ENCODE measurements around the gene AGAP9. TPM values are rescaled to one million over a fixed set of nuclear protein-coding genes. Genes with fewer than 3 reads are reported as not detected.

Gene AGAP9
- total and polyA plus RNA-seq, 2 of the 13 experiments (the other 11 are each of a cell fraction or from before 2014, with no cell fraction given): 5.1 to 12.0 TPM

- no peak for TF ChIP-seq HMGXB3 (CRISPR knock-in tag; IDR thresholded peaks at IDR 0.05; ENCODE audit: borderline replicate concordance)
- no peak for TF ChIP-seq ZNF510 (CRISPR knock-in tag; IDR thresholded peaks at IDR 0.05; ENCODE audit: low read depth)
- TF ChIP-seq ZNF605 (CRISPR knock-in tag; IDR thresholded peaks at IDR 0.05): no peak
- no peak for TF ChIP-seq ATF5 (CRISPR knock-in tag; IDR thresholded peaks at IDR 0.05; ENCODE audit: low read depth)
- no peak for TF ChIP-seq NFAT5 (CRISPR knock-in tag; IDR thresholded peaks at IDR 0.05)
- TF ChIP-seq ZNF432 (CRISPR knock-in tag; IDR thresholded peaks at IDR 0.05; ENCODE audit: borderline replicate concordance): no peak
- TF ChIP-seq ZBTB14 (CRISPR knock-in tag; IDR thresholded peaks at IDR 0.05): no peak
- TF ChIP-seq ZBTB10 (CRISPR knock-in tag; IDR thresholded peaks at IDR 0.05; ENCODE audit: borderline replicate concordance): no peak
- no peak for TF ChIP-seq ZNF138 (CRISPR knock-in tag; IDR thresholded peaks at IDR 0.05; ENCODE audit: low read depth)
Measured at GRCh38 chr10:47454780-47455058, 68.7 kb downstream of the AGAP9 start (continued).

Data from HepG2 (cell line).